ENCODE measurements around the gene HSD17B8.

GRCh38 chr6:33204415-33205190 is at the start of gene HSD17B8:
- TF ChIP-seq GATA2 (IDR thresholded peaks at IDR 0.05; ENCODE audit: low read depth, low read length) (no peak), GATA3 (IDR thresholded peaks at IDR 0.05; ENCODE audit: low read depth, low read length) (no peak)

Measured in SH-SY5Y (cell line).